GM18868 (cell line): ENCODE results near the gene MMP2.

Experiments used
- ATAC-seq: cut with Tn5 transposase; IDR thresholded peaks from one replicate; pipeline ENCODE4 v1.9.1; 2021; ENCODE audit warnings: mild to moderate bottlenecking, moderate library complexity; ENCODE audit not compliant: unreplicated experiment

MMP2 gene

DNA sequence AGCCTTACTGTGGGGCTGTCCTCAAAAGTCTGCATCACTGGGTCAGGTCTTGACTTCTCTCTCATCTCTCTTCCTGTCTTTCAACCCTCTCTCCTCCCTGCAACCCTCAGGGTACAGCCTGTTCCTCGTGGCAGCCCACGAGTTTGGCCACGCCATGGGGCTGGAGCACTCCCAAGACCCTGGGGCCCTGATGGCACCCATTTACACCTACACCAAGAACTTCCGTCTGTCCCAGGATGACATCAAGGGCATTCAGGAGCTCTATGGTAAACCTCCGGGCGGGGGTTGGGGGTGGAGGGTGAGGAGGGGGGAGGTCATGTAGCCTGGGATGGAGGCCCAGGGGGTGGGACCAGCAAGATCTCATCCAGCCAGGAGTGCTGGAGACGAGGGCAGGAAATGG lies 12.7 kb downstream of the MMP2 start:
- no peak for ATAC-seq

DNA sequence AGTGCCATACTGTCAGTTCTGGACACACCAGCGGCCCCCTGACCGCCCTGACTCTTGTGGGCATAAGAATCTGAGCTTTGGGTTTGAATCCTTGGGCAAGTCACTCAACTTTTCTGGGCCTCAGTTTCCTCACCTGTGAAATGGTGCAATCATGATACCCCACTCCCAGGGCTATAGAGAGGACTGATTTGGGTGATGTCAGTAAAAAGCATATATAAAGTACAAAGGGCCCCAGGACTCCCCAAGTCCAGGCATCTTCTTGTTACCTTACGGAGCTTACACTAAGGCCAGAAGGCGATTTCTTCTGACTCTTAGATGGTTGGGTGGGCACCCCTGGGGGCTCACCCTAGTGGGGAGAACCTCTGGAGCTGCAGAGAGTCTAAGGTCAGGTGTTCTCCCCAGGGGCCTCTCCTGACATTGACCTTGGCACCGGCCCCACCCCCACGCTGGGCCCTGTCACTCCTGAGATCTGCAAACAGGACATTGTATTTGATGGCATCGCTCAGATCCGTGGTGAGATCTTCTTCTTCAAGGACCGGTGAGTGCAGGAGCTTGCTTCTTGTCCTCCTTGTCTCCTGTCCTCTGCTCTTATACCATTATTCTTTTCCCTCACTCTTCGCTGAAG lies 13.9 kb downstream of the MMP2 start:
- ATAC-seq: no peak

GRCh38 chr16:55494994-55495421 lies 16.0 kb downstream of the MMP2 start:
- no peak for ATAC-seq

GRCh38 chr16:55495616-55496289 lies 16.8 kb downstream of the MMP2 start:
- no peak for ATAC-seq

GRCh38 chr16:55496509-55497145 lies 17.6 kb downstream of the MMP2 start:
- ATAC-seq: no peak

DNA sequence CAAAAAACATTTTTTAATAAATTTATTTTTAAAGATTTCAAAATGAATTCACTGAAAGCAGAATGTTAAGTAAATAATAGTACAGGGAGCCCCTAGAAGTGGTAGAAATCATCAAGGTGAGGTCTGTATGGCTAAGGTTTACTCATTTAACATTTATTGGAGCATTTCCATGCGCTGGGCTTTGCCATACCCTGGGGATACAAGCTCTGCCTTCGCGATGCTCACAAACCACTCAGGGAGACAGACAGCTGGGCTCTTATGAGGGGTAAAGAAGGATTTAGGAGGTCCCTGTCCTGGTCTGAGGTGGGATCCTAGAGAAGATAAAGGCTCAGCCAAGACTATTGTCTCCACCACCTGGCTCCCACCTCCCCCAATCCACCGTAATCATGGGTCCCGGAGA lies 18.6 kb downstream of the MMP2 start:
- ATAC-seq: no peak

DNA sequence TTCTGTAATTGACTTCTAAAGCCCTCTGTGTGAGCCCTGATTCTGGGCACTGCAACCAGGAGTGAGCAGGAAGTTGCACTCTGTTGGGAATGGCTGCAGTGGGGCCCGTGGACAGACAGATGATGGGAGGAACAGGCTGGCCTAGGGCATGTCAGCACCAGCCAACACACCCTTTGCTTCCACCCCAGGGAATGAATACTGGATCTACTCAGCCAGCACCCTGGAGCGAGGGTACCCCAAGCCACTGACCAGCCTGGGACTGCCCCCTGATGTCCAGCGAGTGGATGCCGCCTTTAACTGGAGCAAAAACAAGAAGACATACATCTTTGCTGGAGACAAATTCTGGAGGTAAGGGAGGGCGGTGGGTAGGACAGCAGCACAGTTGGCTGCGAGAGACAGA lies 19.1 kb downstream of the MMP2 start:
- ATAC-seq: no peak

DNA sequence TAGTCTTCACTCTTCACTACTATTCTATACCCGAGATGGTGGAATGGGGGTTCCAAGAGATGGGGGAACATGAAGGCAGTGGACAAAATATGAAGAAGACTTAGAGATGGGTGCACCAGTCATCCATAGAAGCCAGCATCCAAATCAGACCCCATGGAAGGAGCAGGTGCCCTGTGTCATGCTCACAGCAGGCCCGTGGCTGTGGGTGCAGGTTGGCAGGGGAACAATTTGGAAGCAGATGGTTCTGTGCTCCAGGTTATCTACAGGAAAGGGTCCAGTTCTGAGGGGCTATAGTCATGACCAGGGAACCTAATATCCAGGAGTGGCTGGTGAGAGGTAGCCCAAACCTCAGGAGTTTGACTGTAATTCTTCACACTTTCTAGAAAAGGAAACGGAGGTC lies 20.3 kb downstream of the MMP2 start:
- ATAC-seq: no peak

DNA sequence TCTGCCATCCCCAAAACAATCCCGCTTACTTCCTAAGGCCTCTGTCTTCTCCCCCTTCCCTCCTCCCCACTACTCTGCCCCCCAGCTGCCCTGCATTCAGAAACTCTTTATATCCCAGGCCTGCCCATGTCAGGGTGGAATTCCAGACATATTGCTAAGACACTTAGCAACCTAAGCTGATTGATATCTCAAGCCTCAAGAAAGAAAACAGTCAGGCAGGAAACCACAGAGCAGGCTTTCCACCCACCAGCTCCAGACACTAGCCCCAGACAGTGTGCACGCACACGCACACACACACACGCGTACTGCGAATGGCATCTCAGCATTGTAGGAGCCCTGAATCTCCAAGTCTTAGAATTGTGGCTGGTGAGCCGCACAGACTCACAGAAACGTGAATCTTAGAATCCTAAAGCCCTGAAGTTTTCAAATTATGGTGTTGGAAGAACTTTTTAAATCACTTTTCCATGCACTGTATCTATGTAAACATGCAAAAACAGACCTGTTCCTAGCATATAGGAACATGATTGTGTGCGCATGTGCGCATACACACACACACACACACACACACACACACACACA lies 21.0 kb downstream of the MMP2 start:
- ATAC-seq: no peak

GRCh38 chr16:55500530-55501011 lies 21.6 kb downstream of the MMP2 start:
- no peak for ATAC-seq

- no peak for ATAC-seq
Observed at GRCh38 chr16:55501549-55502322, 22.7 kb downstream of the MMP2 start.

GRCh38 chr16:55502801-55503366 lies 23.9 kb downstream of the MMP2 start:
- no peak for ATAC-seq

DNA sequence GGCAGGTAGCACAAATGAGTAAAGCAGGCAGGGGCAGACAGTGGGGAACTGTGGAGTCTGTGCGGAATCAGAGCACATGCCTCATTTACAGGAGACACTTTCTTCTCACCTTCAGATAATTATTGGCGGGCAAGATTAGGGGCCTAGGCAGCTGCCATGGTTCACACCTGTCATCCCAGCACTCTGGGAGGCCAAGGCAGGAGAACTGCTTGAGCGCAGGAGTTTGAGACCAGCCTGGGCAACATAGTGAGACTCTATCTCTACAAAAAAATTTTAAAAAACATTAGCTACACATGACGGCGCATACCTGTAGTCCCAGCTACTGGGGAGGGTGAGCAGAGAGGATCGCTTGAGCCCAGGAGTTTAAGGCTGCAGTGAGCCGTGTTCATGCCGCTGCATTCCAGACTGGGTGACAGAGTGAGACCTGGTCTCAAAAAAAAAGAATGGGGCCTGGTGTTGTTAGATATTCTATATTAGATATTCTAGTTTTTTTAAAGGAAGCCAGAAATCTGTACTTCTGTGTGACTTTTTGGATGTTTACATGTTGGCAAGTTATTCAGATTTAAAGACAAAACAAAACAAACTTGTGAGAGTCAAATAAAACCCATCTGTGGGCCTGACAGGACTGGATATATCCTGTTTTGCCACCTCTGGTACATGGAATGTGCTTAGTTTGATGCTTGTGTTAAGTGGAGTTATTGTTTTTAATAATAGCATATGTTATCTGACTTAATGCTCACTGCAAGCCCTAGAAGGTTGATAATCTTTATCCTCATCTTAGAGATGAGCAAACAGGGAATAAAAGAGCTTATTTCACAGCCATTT lies 24.9 kb downstream of the MMP2 start:
- no peak for ATAC-seq

GRCh38 chr16:55505333-55506015 lies 26.5 kb downstream of the MMP2 start:
- no peak for ATAC-seq

DNA sequence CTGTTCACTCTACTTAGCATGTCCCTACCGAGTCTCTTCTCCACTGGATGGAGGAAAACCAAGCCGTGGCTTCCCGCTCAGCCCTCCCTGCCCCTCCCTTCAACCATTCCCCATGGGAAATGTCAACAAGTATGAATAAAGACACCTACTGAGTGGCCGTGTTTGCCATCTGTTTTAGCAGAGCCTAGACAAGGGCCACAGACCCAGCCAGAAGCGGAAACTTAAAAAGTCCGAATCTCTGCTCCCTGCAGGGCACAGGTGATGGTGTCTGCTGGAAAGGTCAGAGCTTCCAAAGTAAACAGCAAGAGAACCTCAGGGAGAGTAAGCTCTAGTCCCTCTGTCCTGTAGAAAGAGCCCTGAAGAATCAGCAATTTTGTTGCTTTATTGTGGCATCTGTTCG lies 27.1 kb downstream of the MMP2 start:
- ATAC-seq: no peak

DNA sequence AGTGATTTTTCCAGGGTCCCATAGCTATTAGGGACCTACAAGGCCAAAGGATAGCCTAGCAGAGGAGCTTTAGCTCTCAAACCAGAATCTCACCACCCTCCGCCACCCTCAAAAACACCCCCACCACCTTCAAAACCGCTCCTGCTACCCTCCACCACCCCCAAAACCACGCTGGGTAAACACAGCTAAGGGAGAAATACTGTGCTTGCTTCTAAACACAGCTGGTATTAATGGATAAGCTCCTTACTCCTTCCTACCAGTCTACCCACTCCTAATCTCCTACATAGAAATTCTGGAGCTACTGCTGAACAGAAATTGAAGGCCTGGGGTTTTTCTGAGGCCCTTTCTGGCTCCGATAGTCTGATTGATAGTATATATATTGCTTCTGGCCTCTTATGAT lies 27.7 kb downstream of the MMP2 start:
- ATAC-seq: no peak

DNA sequence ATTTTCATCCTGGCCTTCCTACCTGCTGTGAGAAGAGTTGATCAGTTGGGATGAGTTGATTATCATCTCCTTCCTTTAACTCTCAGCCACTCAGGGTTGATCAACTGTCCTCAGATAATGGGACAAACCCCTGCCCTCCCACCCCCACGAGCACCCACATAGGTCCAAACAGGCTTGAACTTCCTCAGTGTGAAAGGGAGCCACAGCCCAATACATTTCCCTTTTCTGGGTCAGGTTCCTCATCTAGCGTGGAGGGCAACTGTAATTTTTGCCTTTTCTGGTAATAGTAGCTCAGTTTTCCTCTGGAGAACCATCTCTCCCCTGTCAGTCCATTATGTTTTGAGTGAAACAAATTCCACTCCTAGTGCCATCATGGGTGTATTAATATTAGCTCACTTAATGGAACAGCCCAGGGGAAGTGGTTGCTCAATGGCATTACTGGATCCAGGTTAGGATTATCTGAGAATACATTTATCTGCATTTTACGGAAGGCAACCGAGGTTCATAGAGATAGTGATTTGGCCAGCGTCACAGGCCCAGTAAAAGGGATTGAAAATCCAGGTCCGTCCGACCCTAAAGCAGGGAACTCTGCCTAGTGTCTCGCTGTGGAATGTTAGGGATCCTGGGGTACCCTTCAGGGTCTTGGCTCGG lies 29.4 kb downstream of the MMP2 start:
- no peak for ATAC-seq

DNA sequence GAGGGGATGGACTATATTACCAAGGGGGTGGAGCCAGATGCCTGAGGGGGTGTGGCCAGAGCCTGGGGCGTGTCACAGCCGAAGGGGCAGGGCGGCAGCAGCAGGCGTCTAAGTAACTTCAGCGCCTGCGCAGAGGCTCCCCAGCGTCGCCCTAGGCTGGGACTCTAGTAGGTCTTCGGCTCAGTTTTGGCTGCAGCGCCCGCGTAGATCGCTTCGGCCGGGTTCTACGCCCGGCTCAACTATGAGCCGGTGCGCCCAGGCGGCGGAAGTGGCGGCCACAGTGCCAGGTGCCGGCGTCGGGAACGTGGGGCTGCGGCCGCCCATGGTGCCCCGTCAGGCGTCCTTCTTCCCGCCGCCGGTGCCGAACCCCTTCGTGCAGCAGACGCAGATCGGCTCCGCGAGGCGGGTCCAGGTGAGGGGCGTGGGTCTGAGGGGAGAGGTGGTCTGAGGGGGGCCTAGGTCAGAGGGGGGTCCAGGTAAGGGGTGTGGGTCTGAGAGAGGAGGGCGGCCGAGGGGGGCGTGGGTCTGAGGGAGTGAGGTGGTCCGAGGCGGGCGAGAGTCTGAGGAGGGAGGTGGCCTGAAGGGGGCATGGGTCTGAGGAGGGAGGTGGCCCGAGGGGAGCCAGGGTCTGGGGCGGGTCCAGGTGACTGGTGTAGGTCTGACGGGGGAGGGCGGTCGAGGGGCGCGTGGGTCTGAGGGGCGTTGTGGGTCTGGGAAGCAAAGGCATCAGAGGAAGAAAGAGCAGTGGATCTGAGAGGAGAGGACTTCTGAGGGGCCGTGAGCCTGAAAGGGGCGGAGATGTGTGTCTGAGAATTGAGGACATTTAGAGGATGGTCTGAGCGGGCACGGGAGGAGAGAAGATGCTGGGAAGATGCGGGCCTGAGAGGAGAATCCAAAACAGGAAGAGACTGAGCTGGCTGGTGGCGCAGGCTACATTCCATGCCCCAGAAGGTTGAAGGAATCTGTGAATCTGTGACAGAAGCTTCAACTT lies 30.2 kb downstream of the MMP2 start, which contains the start of gene LPCAT2:
Gene LPCAT2 (plus strand): TSS at position 132 of the 991 bp plus-strand sequence. CDS start 110 bp downstream, at position 242.
- no peak for ATAC-seq
